A673 (cell line): ENCODE data around the gene KLF3. TPM values are rescaled to one million over a fixed set of nuclear protein-coding genes. Genes with fewer than 3 reads are reported as not detected.
A peak's percentile ranks its signal among the peaks of the same experiment; 100 is the strongest.

Source experiments
- BruUV-seq: library from RNA; stranded (reverse); fragments of 400-500 nt; replicated peaks from 2 replicates; lab custom pipeline; 2021; lab: Mats Ljungman, UMichigan
- CTCF ChIA-PET: fragments of 300-600 bp; sonication (Branson Sonifier 250); formaldehyde crosslinking; loops from one replicate; lab custom pipeline; 2022; ENCODE audit warnings: antibody characterized with exemption; lab: Charles Lee
- POLR2A ChIA-PET: fragments of 300-600 bp; sonication (Branson Sonifier 250); formaldehyde crosslinking; loops from one replicate; lab custom pipeline; 2022; ENCODE audit warnings: antibody characterized with exemption; ENCODE audit not compliant: low non-redundant PET; lab: Charles Lee
- DNase-seq: peaks from one replicate; pipeline ENCODE4 v3.0.0-alpha.2; 2015; ENCODE audit warnings: low spot score
- H3K27ac ChIP-seq: fragments of 200-600 bp; sonication (generic); 2 replicates; pipeline ENCODE4 v1.5.1; 2016; ENCODE audit warnings: mixed run types, low read depth, mild to moderate bottlenecking, mixed read lengths, antibody characterized with exemption, low read length; ENCODE audit not compliant: poor library complexity, severe bottlenecking
- H3K27me3 ChIP-seq: fragments of 200-600 bp; sonication (generic); replicated peaks from 2 replicates; pipeline ENCODE4 v1.6.1; 2017; ENCODE audit warnings: mixed run types, low read depth, mild to moderate bottlenecking, mixed read lengths, antibody characterized with exemption, low read length; ENCODE audit not compliant: insufficient read depth, poor library complexity
- H3K36me3 ChIP-seq: fragments of 200-600 bp; sonication (generic); 2 replicates; pipeline ENCODE4 v1.6.1; 2016; ENCODE audit warnings: mixed run types, mild to moderate bottlenecking, mixed read lengths, antibody characterized with exemption, low read length; ENCODE audit not compliant: insufficient read depth, poor library complexity, severe bottlenecking
- H3K4me1 ChIP-seq: fragments of 200-600 bp; sonication (generic); 2 replicates; pipeline ENCODE4 v1.6.1; 2017; ENCODE audit warnings: mixed run types, mild to moderate bottlenecking, mixed read lengths, antibody characterized with exemption, low read length; ENCODE audit not compliant: insufficient read depth, poor library complexity, severe bottlenecking
- H3K4me3 ChIP-seq: fragments of 200-600 bp; sonication (generic); 2 replicates; pipeline ENCODE4 v1.5.1; 2016; ENCODE audit warnings: low read depth, mixed run types, mild to moderate bottlenecking, mixed read lengths, low read length; ENCODE audit not compliant: poor library complexity, severe bottlenecking
- H3K9me3 ChIP-seq: fragments of 200-600 bp; sonication (generic); 2 replicates; pipeline ENCODE4 v1.6.1; 2016; ENCODE audit warnings: mixed run types, low read depth, mild to moderate bottlenecking, mixed read lengths, antibody characterized with exemption, low read length; ENCODE audit not compliant: poor library complexity, severe bottlenecking
- EZH2 ChIP-seq: fragments of 200-600 bp; sonication (generic); IDR thresholded peaks from 2 replicates; pipeline ENCODE4 v1.6.1; 2017; ENCODE audit warnings: borderline replicate concordance, low read depth, mild to moderate bottlenecking, mixed read lengths, antibody characterized with exemption, low read length; ENCODE audit not compliant: poor library complexity, severe bottlenecking
- intact Hi-C: fragments of 100-400 bp; cut with micrococcal nuclease; formaldehyde crosslinking; loops from one replicate; pipeline ENCODE4 v1.10.0; 2022; ENCODE audit not compliant: unreplicated experiment
- total RNA-seq: library from RNA; stranded (reverse); gene quantifications from 2 replicates; pipeline ENCODE4 v1.2.3, GENCODE V29; 2021
- TF ChIP-seq, protein P1 (sequence below): fragments of 300-800, 200-600 bp; sonication (generic); conservative IDR thresholded peaks from 2 replicates; pipeline ENCODE4 v1.5.1; 2017; ENCODE audit warnings: low read depth, mild to moderate bottlenecking, antibody characterized with exemption, low read length, moderate library complexity, mixed read lengths

KLF3 gene
- total RNA-seq, 1 experiment from 2014 or later = 36.1 TPM

DNA sequence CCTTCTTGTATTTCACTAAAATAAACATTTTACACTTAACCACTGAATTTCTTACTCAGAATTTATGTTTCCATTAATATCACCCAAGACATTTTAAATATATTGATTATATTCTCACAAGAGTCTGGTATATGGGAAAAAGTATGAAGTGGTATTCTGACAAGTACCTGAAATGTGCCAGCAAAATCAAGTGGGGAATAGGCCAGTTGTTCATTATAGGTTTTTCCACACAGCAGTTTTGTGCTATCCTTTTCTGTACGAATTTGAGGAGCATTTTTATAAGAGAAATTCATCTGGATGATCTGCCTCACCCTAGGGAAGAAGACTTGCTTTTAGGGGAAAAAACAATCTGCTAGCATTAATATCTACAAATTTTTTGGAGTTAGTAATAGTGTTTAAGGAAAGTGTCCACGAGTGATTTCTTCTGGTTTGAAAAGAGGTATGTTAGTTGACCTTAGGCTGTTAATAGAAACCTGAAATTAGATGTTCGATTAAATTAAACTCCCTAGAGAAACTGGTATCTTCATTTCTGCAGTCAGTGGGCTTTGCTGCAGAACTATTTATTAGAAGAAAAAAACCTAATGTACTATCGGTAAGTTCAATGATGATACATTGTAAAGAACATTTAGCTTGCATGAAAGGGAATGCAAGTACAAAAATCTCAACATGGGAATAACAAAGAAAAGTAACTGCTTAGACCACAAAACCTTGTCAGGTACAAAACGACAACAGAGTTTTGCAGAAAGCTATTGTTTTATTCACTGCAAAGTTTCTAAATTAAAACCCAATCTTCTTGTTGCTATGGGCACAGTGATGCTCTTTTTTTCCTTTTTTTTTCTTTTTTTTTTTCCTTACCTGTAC is 1.8 kb downstream of the KLF3 start:
- Histone ChIP-seq H3K4me3 (peak overlapping the region; percentile 96), H3K27ac (peak overlapping the region; percentile 98), H3K36me3 (no peaks in the 10 kb centered on the region), H3K4me1 (peaks cover 42% of the 10 kb centered on the region), H3K27me3 (no peaks in the 10 kb centered on the region), H3K9me3 (no peaks in the 10 kb centered on the region)
- intact Hi-C loops = loop anchor here (2.0 kb wide), 1 partner anchor 347 kb away; no protein-coding TSS in a partner anchor
- DNase-seq = no peak
- CTCF ChIA-PET = interaction anchor here (0.5 to 0.9 kb wide), 3 partner anchors 10 to 347 kb away, joined by 3 to 4 read pairs (median 3); no protein-coding TSS in a partner anchor
- BruUV-seq = TSS peak; percentile 32
- TF ChIP-seq, protein P1, sequence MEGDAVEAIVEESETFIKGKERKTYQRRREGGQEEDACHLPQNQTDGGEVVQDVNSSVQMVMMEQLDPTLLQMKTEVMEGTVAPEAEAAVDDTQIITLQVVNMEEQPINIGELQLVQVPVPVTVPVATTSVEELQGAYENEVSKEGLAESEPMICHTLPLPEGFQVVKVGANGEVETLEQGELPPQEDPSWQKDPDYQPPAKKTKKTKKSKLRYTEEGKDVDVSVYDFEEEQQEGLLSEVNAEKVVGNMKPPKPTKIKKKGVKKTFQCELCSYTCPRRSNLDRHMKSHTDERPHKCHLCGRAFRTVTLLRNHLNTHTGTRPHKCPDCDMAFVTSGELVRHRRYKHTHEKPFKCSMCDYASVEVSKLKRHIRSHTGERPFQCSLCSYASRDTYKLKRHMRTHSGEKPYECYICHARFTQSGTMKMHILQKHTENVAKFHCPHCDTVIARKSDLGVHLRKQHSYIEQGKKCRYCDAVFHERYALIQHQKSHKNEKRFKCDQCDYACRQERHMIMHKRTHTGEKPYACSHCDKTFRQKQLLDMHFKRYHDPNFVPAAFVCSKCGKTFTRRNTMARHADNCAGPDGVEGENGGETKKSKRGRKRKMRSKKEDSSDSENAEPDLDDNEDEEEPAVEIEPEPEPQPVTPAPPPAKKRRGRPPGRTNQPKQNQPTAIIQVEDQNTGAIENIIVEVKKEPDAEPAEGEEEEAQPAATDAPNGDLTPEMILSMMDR = no peak
- TF ChIP-seq EZH2 = no peak
- POLR2A ChIA-PET = interaction anchor here (0.7 kb wide), 1 partner anchor 143 kb away, joined by 8 read pairs; no protein-coding TSS in a partner anchor

- Histone ChIP-seq H3K4me1 (peaks cover 51% of the 10 kb centered on the region), H3K36me3 (no peaks in the 10 kb centered on the region), H3K9me3 (no peaks in the 10 kb centered on the region), H3K4me3 (peak overlapping the region; percentile 96), H3K27me3 (no peaks in the 10 kb centered on the region), H3K27ac (peak overlapping the region; percentile 98)
- CTCF ChIA-PET = interaction anchor here (0.6 to 0.9 kb wide), 2 partner anchors 9 to 31 kb away, joined by 3 to 4 read pairs; no protein-coding TSS in a partner anchor
- POLR2A ChIA-PET = no interaction called here
- DNase-seq = no peak
- intact Hi-C loops = loop anchor here (2.0 kb wide), 1 partner anchor 348 kb away; no protein-coding TSS in a partner anchor
- TF ChIP-seq, protein P1 = no peak
- TF ChIP-seq EZH2 = no peak
- BruUV-seq = TSS peak; percentile 69
Measured at GRCh38 chr4:38666766-38667084, 2.7 kb downstream of the KLF3 start.

DNA sequence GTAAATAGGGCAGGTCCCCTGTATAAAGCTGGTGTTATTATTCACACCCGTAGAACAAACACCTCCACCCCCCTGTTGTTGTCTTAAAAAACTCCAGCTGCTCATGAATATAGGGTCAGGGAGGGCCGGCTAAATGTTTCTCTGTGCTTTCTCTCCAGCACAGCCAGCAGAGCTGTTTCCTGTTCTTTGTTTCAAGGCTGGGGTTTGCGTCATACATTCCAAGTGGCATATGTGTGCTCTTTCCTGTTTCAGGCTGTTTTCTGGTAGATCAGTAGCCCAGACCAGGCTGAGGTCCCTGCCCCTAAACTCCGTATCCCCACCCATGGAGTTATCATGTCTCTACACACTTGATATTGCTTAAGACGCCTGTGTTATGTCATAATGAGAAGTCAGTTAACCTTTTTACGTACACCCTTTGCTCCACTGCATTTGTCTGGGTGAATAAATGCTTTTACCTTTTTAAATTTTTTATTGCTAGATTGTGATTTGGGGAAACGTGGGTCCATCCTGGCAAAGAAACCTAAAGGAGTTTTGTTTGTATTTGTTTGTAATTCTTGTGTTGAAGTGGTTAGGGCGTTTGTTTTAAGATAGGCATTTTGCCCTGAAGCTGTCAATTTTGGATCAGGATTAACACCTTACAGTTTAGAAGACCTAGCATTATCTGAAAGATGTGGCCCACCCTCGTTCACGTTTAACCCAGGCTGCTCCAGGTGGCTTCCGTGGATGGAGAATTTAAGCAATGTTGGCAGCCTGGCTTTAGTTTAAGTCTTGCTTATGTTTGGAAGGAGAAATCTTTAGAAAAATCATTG is 3.3 kb downstream of the KLF3 start:
- intact Hi-C loops = loop anchor here (2.0 kb wide), 1 partner anchor 348 kb away; no protein-coding TSS in a partner anchor
- peak overlapping the region; percentile 98 for H3K27ac ChIP-seq
- no peaks in the 10 kb centered on the region for H3K36me3 ChIP-seq
- peak overlapping the region; percentile 96 for H3K4me3 ChIP-seq
- peaks cover 57% of the 10 kb centered on the region for H3K4me1 ChIP-seq
- no peaks in the 10 kb centered on the region for H3K9me3 ChIP-seq
- POLR2A ChIA-PET = no interaction called here
- DNase-seq = peak; percentile 98
- CTCF ChIA-PET = interaction anchor here (0.9 kb wide), 1 partner anchor 8 kb away, joined by 4 read pairs; no protein-coding TSS in a partner anchor
- H3K27me3 ChIP-seq = no peaks in the 10 kb centered on the region
- BruUV-seq = no TSS peak
- TF ChIP-seq EZH2 = no peak
- TF ChIP-seq, protein P1 = no peak
